ENCODE results near the gene EPS8. TPM values are rescaled to one million over a fixed set of nuclear protein-coding genes. Genes with fewer than 3 reads are reported as not detected.
"Not testable (repeated sequence)": the region's sequence is repeated elsewhere in the genome, so short reads cannot be mapped to it uniquely, and the experiment has no call there.

EPS8 gene
- total RNA-seq, 4 donors from 2014 or later, result 93.7 to 173 (median 109) TPM

- no peak for DNase-seq
- intact Hi-C loops (cut with DNase I; ENCODE audit: low total_unique reads), result no loop called here
- Histone ChIP-seq H3K4me1 (peaks cover 0 to 7% of the 10 kb centered on the region in 2 donors), H3K27ac (peak overlapping the region; percentile 1 to 34), H3K4me3 (no peak overlapping the region), H3K9me3 (no peaks in the 10 kb centered on the region), H3K36me3 (no peaks in the 10 kb centered on the region), H3K27me3 (no peaks in the 10 kb centered on the region)
- no peak for TF ChIP-seq POLR2A (IDR thresholded peaks at IDR 0.05)
- TF ChIP-seq, protein P1, sequence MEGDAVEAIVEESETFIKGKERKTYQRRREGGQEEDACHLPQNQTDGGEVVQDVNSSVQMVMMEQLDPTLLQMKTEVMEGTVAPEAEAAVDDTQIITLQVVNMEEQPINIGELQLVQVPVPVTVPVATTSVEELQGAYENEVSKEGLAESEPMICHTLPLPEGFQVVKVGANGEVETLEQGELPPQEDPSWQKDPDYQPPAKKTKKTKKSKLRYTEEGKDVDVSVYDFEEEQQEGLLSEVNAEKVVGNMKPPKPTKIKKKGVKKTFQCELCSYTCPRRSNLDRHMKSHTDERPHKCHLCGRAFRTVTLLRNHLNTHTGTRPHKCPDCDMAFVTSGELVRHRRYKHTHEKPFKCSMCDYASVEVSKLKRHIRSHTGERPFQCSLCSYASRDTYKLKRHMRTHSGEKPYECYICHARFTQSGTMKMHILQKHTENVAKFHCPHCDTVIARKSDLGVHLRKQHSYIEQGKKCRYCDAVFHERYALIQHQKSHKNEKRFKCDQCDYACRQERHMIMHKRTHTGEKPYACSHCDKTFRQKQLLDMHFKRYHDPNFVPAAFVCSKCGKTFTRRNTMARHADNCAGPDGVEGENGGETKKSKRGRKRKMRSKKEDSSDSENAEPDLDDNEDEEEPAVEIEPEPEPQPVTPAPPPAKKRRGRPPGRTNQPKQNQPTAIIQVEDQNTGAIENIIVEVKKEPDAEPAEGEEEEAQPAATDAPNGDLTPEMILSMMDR (IDR thresholded peaks at IDR 0.05), result no peak
Measured at GRCh38 chr12:15767301-15767700, 21.9 kb downstream of the EPS8 start.

- TF ChIP-seq, protein P1 (IDR thresholded peaks at IDR 0.05), result no peak
- TF ChIP-seq POLR2A (IDR thresholded peaks at IDR 0.05), result no peak
- H3K27ac ChIP-seq, result no peak overlapping the region
- H3K4me3 ChIP-seq, result no peak overlapping the region
- H3K4me1 ChIP-seq, result peaks cover 0 to 7% of the 10 kb centered on the region in 2 donors
- no peaks in the 10 kb centered on the region for H3K27me3 ChIP-seq
- no peak for DNase-seq
- no peaks in the 10 kb centered on the region for H3K9me3 ChIP-seq
- intact Hi-C loops (cut with DNase I; ENCODE audit: low total_unique reads), result no loop called here
- H3K36me3 ChIP-seq, result no peaks in the 10 kb centered on the region
Measured at GRCh38 chr12:15763328-15763727, 25.9 kb downstream of the EPS8 start.

GRCh38 chr12:15762162-15762561 lies 27.0 kb downstream of the EPS8 start:
- H3K27me3 ChIP-seq; H3K27ac ChIP-seq; H3K9me3 ChIP-seq; H3K36me3 ChIP-seq; intact Hi-C loops (cut with DNase I; ENCODE audit: low total_unique reads); H3K4me3 ChIP-seq; H3K4me1 ChIP-seq; DNase-seq: not testable (repeated sequence)

DNA sequence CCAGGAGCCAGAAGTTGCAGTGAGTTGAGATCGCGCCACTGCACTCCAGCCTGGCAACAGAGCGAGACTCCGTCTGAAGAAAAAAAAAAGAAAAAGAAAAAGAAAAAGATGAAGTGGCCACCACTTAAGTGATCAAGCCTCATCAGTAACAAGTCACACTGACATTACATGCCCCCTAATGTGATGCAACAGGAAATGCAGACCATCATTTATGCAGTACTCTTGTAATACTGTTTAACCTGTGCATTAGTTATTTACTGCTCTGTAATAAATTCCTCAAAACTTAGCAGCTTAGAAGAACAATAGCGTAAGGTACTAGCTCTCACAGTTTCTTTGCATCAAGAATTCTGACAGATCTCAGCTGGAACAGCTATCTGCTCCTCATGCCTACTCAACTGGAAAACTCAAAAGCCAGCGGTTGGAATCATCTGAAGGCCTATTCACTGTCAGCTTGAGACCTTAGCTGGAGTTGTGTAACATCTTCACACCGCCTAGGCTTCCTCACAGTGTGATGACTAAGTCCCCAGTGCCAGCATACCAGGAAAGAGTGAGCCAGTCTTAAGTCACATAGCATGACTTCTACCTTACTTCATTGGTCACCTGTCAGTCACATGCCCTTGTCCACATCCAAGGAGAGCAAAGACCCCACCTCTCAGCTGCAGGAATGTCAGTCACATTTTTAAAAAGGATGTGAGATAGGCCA lies 31.5 kb downstream of the EPS8 start:
- DNase-seq, result peak in 1 of 2 donors; percentile 40
- no peak overlapping the region for H3K4me3 ChIP-seq
- no peaks in the 10 kb centered on the region for H3K9me3 ChIP-seq
- peak overlapping the region in 1 of 2 donors; percentile 82 for H3K27ac ChIP-seq
- intact Hi-C loops (cut with DNase I; ENCODE audit: low total_unique reads), result no loop called here
- no peaks in the 10 kb centered on the region for H3K27me3 ChIP-seq
- H3K4me1 ChIP-seq, result peaks cover 0 to 13% of the 10 kb centered on the region in 2 donors
- TF ChIP-seq POLR2A (IDR thresholded peaks at IDR 0.05), result no peak
- TF ChIP-seq, protein P1 (IDR thresholded peaks at IDR 0.05), result no peak
- H3K36me3 ChIP-seq, result no peaks in the 10 kb centered on the region

DNA sequence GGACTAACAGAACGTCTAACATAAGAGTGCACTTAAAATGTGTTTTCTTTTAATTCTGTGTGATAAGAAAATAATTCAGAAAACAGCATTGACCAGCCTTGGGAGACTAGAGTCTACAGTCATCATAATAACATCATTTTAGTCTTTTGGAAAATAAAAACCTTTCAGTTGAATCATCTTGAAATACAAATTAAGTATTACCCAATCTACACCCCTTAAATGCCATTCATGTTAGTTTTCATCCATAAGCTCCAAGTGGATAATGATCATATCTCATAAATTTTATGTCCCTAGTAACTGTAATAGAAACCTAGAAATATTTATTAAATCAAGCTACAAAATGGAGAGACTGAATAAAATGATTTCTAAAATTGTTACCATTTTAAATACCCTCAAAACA lies 32.4 kb downstream of the EPS8 start:
- TF ChIP-seq, protein P1 (IDR thresholded peaks at IDR 0.05), result no peak
- no peak for TF ChIP-seq POLR2A (IDR thresholded peaks at IDR 0.05)
- H3K4me1 ChIP-seq, result peaks cover 0 to 13% of the 10 kb centered on the region in 2 donors
- peak overlapping the region in 1 of 2 donors; percentile 82 for H3K27ac ChIP-seq
- no peak overlapping the region for H3K4me3 ChIP-seq
- H3K27me3 ChIP-seq, result no peaks in the 10 kb centered on the region
- intact Hi-C loops (cut with DNase I; ENCODE audit: low total_unique reads), result no loop called here
- H3K9me3 ChIP-seq, result no peaks in the 10 kb centered on the region
- H3K36me3 ChIP-seq, result no peaks in the 10 kb centered on the region
- DNase-seq, result no peak
